SKM-1 (cell line): ENCODE measurements around the gene JUND.

Experiments used
- DNase-seq: peaks from one replicate; lab custom pipeline; 2025; ENCODE audit not compliant: unreplicated experiment; lab: John Stamatoyannopoulos, UW

JUND gene

DNA sequence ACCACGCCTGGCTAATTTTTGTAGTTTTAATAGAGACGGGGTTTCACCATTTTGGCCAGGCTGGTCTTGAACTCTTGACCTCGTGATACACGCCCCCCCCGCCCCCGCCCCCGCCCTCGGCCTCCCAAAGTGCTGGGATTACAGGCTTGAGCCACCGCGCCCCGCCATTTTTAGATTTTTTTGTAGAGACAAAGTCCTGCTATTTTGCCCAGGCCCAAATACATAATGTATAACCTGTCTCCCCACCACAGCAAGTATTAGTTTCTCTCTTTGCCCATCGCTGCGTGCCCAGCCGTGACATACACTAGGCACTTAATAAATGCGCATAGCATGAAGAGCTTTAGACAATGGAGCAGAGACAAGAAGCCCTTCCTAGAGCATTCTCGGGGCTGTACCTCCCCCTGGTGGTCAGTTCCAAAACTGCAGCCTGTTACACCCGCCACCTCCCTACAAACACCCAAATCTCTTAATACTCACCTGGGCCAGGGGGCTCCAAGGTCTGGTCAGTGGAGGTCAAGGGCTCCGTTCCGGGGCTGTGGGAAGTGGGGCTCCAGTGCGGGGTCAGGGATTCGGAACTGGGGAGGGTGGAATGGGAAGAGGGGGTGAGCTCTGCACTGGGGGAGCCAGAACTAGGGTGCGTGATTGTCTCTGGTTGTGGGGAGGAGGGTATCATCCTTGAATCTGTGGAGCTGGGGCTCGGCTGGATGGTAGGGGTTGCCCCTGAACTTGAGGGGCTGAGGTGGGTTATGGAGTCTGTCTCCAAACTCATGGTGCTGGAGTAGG, 29.6 kb downstream of the JUND start:
- peak; percentile 31 for DNase-seq

DNA sequence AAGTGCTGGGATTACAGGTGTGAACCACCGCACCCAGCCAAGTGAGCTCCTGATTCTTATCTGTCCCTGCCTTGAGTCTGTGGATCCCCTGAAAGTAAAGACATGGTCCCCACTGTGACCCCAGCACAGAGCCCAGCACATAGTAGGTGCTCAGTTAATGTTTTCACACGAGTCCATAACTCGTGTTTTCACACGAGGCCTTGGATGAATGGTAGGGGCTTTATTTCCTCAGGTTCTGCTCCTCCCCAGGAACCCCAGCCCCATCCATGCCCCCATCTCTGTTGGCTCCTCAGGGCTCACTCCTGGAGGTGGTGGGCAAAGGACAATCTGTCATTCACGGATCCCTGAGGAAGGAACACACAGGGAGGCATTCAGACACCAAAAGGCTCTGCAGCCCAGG, 31.6 kb downstream of the JUND start:
- no peak for DNase-seq

GRCh38 chr19:18245297-18245696, 36.1 kb downstream of the JUND start:
- DNase-seq = no peak

GRCh38 chr19:18239303-18239702, 42.1 kb downstream of the JUND start:
- no peak for DNase-seq

GRCh38 chr19:18234194-18234593, 47.2 kb downstream of the JUND start:
- no peak for DNase-seq

GRCh38 chr19:18233224-18233825, 48.1 kb downstream of the JUND start:
- no peak for DNase-seq

GRCh38 chr19:18232540-18233223, 48.7 kb downstream of the JUND start:
- no peak for DNase-seq

GRCh38 chr19:18231775-18232174, 49.6 kb downstream of the JUND start:
- DNase-seq = no peak

DNA sequence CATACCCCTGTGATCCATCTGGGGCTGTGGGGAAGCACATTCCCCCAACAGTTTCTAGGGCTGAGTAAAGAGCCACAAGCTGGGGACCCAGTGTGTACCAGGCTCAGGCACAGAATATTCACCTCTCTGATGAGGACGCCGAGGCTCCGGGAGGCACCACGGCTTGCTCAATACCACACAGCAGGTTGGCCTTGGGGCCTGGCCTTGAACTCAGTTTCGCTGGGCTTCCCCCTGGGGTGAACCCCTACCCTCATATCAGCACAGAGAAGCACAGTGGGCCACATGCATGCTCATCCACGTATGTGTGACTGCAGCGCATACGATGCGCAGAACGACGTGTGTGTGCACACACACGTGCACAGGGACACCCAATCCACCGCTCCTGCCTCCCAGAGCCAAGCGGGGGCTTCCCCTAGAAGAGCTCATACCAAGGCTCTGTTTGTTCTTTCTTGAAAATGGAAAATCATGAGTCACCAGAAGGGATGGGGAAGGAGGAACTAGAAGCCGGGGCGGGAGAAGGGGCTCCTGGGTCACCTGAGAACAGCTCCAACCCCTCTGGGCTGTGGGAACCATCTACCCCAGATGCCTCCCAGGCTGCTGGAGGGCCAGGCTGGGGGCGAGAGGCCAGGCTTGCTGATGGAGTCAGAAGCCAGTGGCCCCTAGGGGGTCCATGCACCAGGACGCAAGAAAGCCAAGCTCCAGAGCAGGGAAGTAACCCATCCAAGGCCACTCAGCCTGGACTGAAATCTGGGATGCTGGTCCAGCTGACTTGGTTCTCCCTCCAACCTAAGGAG, 50.3 kb downstream of the JUND start:
- no peak for DNase-seq

DNA sequence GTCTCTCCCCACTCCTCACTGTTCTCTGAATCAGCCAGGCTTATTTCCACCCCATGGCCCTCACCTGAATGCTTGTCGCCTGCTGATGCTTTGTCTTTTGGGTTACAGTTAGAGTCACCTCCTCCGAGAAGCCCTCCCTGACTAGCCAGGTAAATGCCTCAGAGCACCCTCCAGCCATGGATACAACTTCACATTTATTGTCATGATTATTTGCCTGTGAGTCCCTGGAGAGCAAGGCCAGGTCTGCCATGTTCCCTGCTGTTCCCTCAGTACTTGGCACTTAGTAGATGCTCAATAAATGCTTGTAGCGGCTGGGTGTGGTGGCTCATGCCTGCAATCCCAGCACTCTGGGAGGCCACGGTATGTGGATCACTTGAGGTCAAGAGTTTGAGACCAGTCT, 51.5 kb downstream of the JUND start:
- no peak for DNase-seq
